Hematopoietic multipotent progenitor cell treated with erythropoietin and hydrocortisone succinate and interleukin-3 and kit ligand, for 8 days (in vitro differentiated cells): ENCODE measurements around the gene PCGF3.

Source experiments
- DNase-seq: peaks from one replicate; pipeline ENCODE4 v3.0.0-alpha.2; 2015

PCGF3 gene

DNA sequence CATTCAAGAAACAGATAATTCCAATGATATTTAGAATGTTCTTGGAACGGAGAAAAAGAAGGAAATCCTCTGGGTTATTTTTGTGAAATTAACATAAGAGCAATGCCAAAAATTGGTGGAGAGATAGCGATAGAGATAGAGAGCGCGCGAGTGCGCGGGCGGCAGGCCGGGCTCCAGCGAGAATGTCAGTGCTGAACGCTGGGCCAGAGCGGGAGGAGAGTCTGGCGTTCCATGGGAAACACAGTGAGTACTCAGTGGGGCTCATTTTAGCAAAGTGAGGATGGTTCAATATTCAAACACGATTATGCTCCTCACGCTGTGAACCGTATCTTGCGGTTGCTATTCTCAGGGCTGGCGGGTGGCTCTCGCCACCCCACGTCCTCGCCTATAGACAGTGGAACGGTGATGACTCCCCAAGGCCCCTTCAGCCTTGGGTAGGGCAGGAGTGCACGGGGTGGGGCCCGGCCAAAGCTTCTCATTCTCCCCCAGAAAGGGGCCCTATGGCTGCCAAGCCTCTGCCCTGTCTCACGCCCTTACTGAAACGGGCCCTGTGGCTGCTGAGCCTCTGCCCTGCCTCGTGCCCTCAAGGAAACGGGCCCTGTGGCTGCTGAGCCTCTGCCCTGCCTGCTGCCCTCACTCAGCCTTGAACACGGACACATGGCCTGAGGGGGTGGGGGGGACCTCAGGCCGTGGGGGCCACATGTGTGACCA lies 103.4 kb downstream of the PCGF3 start:
- DNase-seq, result no peak

DNA sequence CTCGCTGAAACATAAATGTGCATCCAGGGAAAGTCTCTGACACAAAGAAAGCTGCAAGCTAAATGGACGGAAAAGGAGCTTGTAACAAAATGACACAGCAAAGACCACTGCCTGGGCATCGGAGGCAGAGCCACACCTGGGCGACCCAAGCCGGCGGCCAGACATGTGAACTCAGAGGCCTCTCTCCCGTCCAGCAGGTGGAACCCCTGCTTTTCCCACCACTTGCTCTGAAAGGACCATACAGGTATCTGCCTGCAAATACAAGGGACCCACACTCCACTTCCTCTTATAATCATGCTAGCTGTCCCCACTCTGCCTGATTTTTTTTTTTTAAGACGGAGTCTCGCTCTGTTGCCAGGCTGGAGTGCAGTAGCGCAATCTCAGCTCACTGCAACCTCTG lies 108.3 kb downstream of the PCGF3 start:
- DNase-seq, result no peak

DNA sequence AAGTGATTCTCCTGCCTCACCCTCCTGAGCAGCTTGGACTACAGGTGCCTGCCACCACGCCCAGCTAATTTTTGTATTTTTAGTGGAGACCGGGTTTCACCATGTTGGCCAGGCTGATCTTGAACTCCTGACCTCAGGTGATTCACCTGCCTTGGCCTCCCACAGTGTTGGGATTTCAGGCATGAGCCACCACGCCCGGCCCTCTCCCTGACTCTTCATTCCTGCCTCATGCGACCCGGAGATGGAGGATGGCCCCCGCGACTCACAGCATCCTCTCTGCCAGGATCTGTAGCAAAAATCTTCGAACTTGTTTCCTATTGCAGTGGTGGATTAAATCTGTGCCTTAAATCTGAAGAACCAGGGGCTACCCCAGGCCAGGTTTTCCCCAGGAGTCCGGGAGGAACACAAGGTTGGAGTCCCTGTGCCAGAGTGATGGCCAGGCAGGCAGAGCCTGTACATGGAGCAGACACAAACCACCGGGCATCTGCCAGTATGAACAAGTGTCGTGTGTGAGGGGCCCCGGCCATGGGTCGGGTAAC lies 108.7 kb downstream of the PCGF3 start:
- DNase-seq, result no peak

DNA sequence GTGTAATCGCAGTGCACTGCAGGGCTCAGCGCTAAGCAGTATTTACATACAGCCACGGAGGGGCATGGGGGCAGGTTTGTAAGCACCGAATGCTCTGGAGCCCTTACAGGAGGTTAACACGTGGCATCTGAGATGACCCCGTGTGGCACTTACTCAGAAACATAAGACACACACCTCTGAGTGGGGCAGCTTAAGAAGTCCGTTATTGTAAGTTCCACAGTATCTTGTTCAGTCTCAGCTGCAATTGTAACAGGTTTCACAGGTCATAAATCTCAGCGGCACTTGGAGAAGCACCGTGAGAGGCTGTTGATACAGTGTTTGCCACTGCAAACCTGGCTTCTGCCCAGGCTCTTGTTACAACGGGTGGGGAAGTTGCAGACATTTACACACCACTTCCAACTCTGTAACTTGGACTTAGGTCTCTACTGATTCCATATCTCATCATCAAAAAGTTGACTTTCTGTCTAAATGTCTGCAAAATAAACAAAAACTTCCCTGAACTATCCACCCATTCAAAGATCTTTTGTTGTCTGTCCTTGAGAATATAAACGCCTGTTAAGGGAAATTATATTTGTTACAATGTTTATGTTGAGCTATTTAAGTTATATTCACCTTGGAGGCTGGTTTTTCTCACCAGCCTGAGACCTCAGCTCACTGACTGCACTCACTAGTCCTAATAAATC lies 110.0 kb downstream of the PCGF3 start:
- DNase-seq, result no peak

DNA sequence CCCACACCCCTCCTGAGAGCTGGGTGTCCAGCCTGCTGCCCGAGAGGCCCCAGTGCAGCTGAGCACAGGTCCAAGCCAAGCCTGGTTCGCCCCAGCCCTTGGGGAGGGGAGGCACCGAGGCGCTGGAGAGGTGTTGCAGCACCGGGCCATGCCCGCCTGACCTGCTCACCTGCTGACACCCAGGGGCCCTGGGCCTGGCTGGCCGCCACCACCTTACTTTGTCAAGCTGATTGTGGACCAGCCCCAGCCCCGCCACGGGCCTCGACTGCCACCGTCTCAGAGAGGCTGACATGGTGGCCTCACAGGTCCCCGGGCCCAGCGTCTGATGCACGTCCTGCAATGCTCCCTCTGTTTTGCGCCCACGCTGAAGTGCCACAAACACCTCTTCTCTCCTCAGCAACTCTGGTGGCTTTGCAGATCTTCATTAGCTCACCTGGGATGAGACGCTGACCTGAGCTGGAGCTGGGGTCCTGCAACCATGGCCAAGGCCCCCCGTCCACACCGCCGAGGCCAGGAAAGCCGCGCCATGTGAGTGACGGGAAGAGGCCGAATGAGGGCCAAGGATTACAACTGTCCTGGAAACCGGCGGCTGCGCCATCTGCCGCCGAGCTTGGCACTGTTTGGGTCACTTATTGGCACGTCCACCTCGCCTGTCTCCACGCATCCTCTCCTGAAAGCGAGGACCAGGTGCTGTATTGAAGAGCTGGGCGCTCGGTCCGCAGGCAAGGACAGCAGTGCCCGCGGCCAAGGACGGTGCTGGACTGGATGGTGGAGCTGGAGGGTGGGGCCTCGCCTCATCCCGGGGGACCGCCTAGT lies 112.7 kb downstream of the PCGF3 start:
- no peak for DNase-seq

DNA sequence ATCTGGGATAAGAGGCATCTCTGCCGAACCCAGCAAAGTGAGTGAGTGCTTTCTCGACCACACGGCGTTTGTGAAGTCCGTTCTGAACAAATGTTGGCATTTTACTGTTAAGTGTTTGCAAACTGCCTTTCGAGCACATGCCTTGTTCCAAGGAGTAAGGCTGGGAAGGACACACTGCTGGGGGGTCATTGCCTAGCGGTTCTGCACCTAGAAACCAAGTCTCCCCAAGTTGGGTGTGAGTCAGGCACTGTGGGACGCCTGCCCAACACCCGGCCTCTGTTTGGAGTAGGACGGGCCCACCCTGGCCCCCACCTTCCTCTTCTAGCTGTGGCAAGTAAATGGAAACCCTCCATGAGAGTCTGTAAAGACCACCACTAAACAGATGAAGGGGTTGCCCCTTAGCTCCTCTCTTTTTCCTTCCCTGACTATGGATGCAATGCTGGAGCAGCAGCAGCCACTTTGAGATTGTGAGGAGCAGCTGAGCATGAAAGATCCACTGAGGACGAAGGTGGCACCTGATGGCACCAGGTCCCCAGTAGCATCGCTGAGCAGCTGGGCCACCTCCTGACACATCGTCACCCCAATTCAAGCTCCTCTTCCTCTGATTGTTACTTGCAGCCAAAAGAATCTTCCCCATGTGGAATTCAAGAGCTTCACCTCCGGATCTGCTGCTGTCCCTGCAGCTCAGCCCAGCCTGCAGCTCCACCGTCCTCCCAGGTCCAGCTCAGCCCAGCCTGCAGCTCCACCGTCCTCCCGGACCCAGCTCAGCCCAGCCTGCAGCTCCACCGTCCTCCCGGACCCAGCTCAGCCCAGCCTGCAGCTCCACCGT lies 114.0 kb downstream of the PCGF3 start:
- DNase-seq, result no peak
